GM23338 (cell line): ENCODE results near the gene RAD51B. TPM values are rescaled to one million over a fixed set of nuclear protein-coding genes. Genes with fewer than 3 reads are reported as not detected.
"Not testable (repeated sequence)": the region's sequence is repeated elsewhere in the genome, so short reads cannot be mapped to it uniquely, and the experiment has no call there.

ENCODE experiments used
- ATAC-seq: fragments of 200-7000 bp; cut with Tn5 transposase; 3 replicates; pipeline ENCODE4 v1.9.1; 2020
- DNase-seq: peaks from one replicate; pipeline ENCODE4 v3.0.0-alpha.2; 2015; ENCODE audit warnings: low spot score
- H2AFZ ChIP-seq: fragments of 200-600 bp; sonication (generic); 2 replicates; pipeline ENCODE4 v1.8.0; 2016; ENCODE audit warnings: antibody characterized with exemption, mild to moderate bottlenecking, moderate library complexity
- H3F3A ChIP-seq: fragments of 200-600 bp; sonication (generic); replicated peaks from 2 replicates; pipeline ENCODE4 v1.8.0; 2017; ENCODE audit warnings: antibody characterized with exemption, mixed run types, low read depth
- H3K27ac ChIP-seq: fragments of 200-600 bp; sonication (generic); 2 replicates; pipeline ENCODE4 v1.6.1; 2016; ENCODE audit warnings: low read depth
- H3K27me3 ChIP-seq: fragments of 200-600 bp; sonication (generic); 2 replicates; pipeline ENCODE4 v1.8.0; 2016; ENCODE audit warnings: mild to moderate bottlenecking, mixed run types, moderate library complexity; ENCODE audit not compliant: insufficient read depth
- H3K36me3 ChIP-seq: fragments of 200-600 bp; sonication (generic); 2 replicates; pipeline ENCODE4 v1.8.0; 2016; ENCODE audit warnings: mild to moderate bottlenecking; ENCODE audit not compliant: insufficient read depth
- H3K4me1 ChIP-seq: fragments of 200-600 bp; sonication (generic); 2 replicates; pipeline ENCODE4 v1.8.0; 2016; ENCODE audit warnings: mild to moderate bottlenecking, moderate library complexity; ENCODE audit not compliant: insufficient read depth
- H3K4me2 ChIP-seq: fragments of 200-600 bp; sonication (generic); 2 replicates; pipeline ENCODE4 v1.7.1; 2017; ENCODE audit warnings: mixed run types
- H3K4me3 ChIP-seq: fragments of 200-600 bp; sonication (generic); 2 replicates; pipeline ENCODE4 v1.6.1; 2016; ENCODE audit warnings: mixed run types
- H3K79me2 ChIP-seq: fragments of 200-600 bp; sonication (generic); replicated peaks from 2 replicates; pipeline ENCODE4 v1.8.0; 2017; ENCODE audit warnings: mild to moderate bottlenecking; ENCODE audit not compliant: insufficient read depth
- H3K9me2 ChIP-seq: fragments of 200-600 bp; sonication (generic); 2 replicates; pipeline ENCODE4 v1.8.0; 2017; ENCODE audit not compliant: insufficient read depth
- H4K20me1 ChIP-seq: fragments of 200-600 bp; sonication (generic); replicated peaks from 2 replicates; pipeline ENCODE4 v1.8.0; 2017; ENCODE audit warnings: mild to moderate bottlenecking; ENCODE audit not compliant: insufficient read depth
- H3K27ac Mint-ChIP-seq: 2 replicates; pipeline ENCODE4 v1.8.0; 2020; ENCODE audit warnings: inconsistent platforms, mild to moderate bottlenecking, moderate library complexity, mixed read lengths
- H3K27me3 Mint-ChIP-seq: 3 replicates; pipeline ENCODE4 v1.8.0; 2022; ENCODE audit warnings: low read depth, mild to moderate bottlenecking, moderate library complexity, mixed read lengths, inconsistent platforms; ENCODE audit not compliant: insufficient read depth, poor library complexity
- H3K36me3 Mint-ChIP-seq: 3 replicates; pipeline ENCODE4 v1.8.0; 2021; ENCODE audit warnings: low read depth, mild to moderate bottlenecking, inconsistent platforms, moderate library complexity, mixed read lengths
- H3K4me1 Mint-ChIP-seq: 3 replicates; pipeline ENCODE4 v1.8.0; 2020; ENCODE audit warnings: mild to moderate bottlenecking, inconsistent platforms, mixed read lengths
- H3K4me3 Mint-ChIP-seq: 3 replicates; pipeline ENCODE4 v1.8.0; 2021; ENCODE audit warnings: moderate library complexity, mild to moderate bottlenecking, inconsistent platforms, mixed read lengths
- H3K9me3 Mint-ChIP-seq: 3 replicates; pipeline ENCODE4 v1.8.0; 2020; ENCODE audit warnings: moderate library complexity, mild to moderate bottlenecking, inconsistent platforms, mixed read lengths
- CREB1 ChIP-seq: fragments of 250-450 bp; sonication (Bioruptor Pico); IDR thresholded peaks from 2 replicates; pipeline ENCODE4 v1.5.0; 2020; ENCODE audit warnings: low read depth, mild to moderate bottlenecking, moderate library complexity
- CTCF ChIP-seq, 2 experiments: fragments of 200-600 bp in 1 of 2; sonication (generic) in 1 of 2; conservative IDR thresholded peaks; 2 replicates each; pipeline versions ENCODE4 v1.5.1 to v1.6.1; 2016 to 2017; ENCODE audit warnings: antibody characterized with exemption in 2 of 2, low read depth in 2 of 2, mild to moderate bottlenecking in 2 of 2, moderate library complexity in 1 of 2
- ETS1 ChIP-seq: IDR thresholded peaks from 2 replicates; pipeline ENCODE4 v1.6.1; 2016; ENCODE audit warnings: antibody characterized with exemption
- EZH2 ChIP-seq: fragments of 200-600 bp; sonication (generic); IDR thresholded peaks from one replicate; pipeline ENCODE4 v1.8.0; 2017; ENCODE audit warnings: antibody characterized with exemption, mild to moderate bottlenecking, low read depth; ENCODE audit not compliant: unreplicated experiment
- EZH2phosphoT487 ChIP-seq: fragments of 200-600 bp; sonication (generic); IDR thresholded peaks from one replicate; pipeline ENCODE4 v1.8.1; 2018; ENCODE audit warnings: antibody characterized with exemption; ENCODE audit not compliant: unreplicated experiment
- JUNB ChIP-seq: IDR thresholded peaks from one replicate; pipeline ENCODE4 v1.6.1; 2016; ENCODE audit warnings: antibody characterized with exemption; ENCODE audit not compliant: unreplicated experiment
- NANOG ChIP-seq: IDR thresholded peaks from 2 replicates; pipeline ENCODE4 v1.6.1; 2016; ENCODE audit warnings: antibody characterized with exemption, borderline replicate concordance
- POLR2AphosphoS5 ChIP-seq: IDR thresholded peaks from 2 replicates; pipeline ENCODE4 v1.6.1; 2016; ENCODE audit warnings: antibody characterized with exemption, low read depth
- REST ChIP-seq: IDR thresholded peaks from one replicate; pipeline ENCODE4 v1.6.1; 2018; ENCODE audit warnings: antibody characterized with exemption; ENCODE audit not compliant: unreplicated experiment
- STAT1 ChIP-seq: IDR thresholded peaks from one replicate; pipeline ENCODE4 v1.6.1; 2016; ENCODE audit warnings: antibody characterized with exemption; ENCODE audit not compliant: unreplicated experiment
- ZNF114 ChIP-seq: fragments of 250-450 bp; sonication (Bioruptor Pico); IDR thresholded peaks from 2 replicates; pipeline ENCODE4 v1.5.0; 2020; ENCODE audit warnings: mild to moderate bottlenecking, moderate library complexity
- polyA plus RNA-seq: library from polyadenylated mRNA; unstranded; fragments of >200 nt; fragmentation: Nextera tagmentation; extraction: Ambion mirVana; gene quantifications from 2 replicates; pipeline ENCODE4 v1.2.1, GENCODE V29; 2016
- total RNA-seq: library from RNA; depleted of rRNA; stranded (reverse); fragments of >200 nt; shearing (Covaris generic); gene quantifications from 2 replicates; pipeline ENCODE4 v1.2.3, GENCODE V29; 2014

The RAD51B gene
- total and polyA plus RNA-seq, 2 experiments from 2014 or later: 15.7 to 29.1 TPM

- Histone ChIP-seq H3K4me2 (no peak overlapping the region), H3K4me3 (no peak overlapping the region), H3F3A (no peaks in the 10 kb centered on the region), H3K9me2 (no peaks in the 10 kb centered on the region), H3K27me3 (no peaks in the 10 kb centered on the region), H4K20me1 (no peaks in the 10 kb centered on the region), H3K79me2 (no peaks in the 10 kb centered on the region), H3K36me3 (peaks cover 16% of the 10 kb centered on the region), H3K4me1 (peaks cover 5% of the 10 kb centered on the region; the same call in 1 of the 2 replicates), H3K27ac (no peak overlapping the region), H2AFZ (no peak overlapping the region)
- Mint-ChIP-seq H3K4me1 (peaks cover 6% of the 10 kb centered on the region; the same call in 2 of the 3 replicates), H3K9me3 (peaks cover 51% of the 10 kb centered on the region), H3K36me3 (peaks cover 45% of the 10 kb centered on the region), H3K27me3 (peaks cover 2% of the 10 kb centered on the region), H3K4me3 (no peak overlapping the region), H3K27ac (no peak overlapping the region)
- DNase-seq: no peak
- ATAC-seq: no peak
- TF ChIP-seq CREB1 (CRISPR knock-in tag): no peak
- TF ChIP-seq REST: no peak
- no peak for TF ChIP-seq ETS1
- TF ChIP-seq ZNF114: no peak
- TF ChIP-seq EZH2: no peak
- TF ChIP-seq STAT1: no peak
- no peak for TF ChIP-seq POLR2AphosphoS5
- no peak for TF ChIP-seq NANOG
- TF ChIP-seq CTCF (conservative IDR thresholded peaks at IDR 0.05; ENCODE audit: low read depth in 2 of 2): no peak
- no peak for TF ChIP-seq EZH2phosphoT487
- TF ChIP-seq JUNB: no peak
Measured at GRCh38 chr14:68099495-68100045, 280.0 kb downstream of the RAD51B start.

- H3K27ac Mint-ChIP-seq, ATAC-seq, H3K4me2 ChIP-seq, H3K4me3 Mint-ChIP-seq, H3K9me2 ChIP-seq, H3K4me3 ChIP-seq, H4K20me1 ChIP-seq, H3K27me3 ChIP-seq, H3K4me1 Mint-ChIP-seq, H3F3A ChIP-seq, DNase-seq, H3K27ac ChIP-seq, H3K27me3 Mint-ChIP-seq, H2AFZ ChIP-seq, H3K79me2 ChIP-seq: not testable (repeated sequence)
- Histone ChIP-seq H3K4me1 (peaks cover 25% of the 10 kb centered on the region), H3K36me3 (peaks cover 16% of the 10 kb centered on the region)
- peaks cover 45% of the 10 kb centered on the region for H3K36me3 Mint-ChIP-seq
- H3K9me3 Mint-ChIP-seq: peaks cover 51% of the 10 kb centered on the region
Measured at GRCh38 chr14:68101715-68102301, 282.2 kb downstream of the RAD51B start.
